ENCODE results near the gene FBXO21. TPM values are rescaled to one million over a fixed set of nuclear protein-coding genes. Genes with fewer than 3 reads are reported as not detected.

Gene FBXO21
- total and polyA plus RNA-seq, 2 experiments from 2014 or later, result 46.3 to 84.2 TPM

- no peak for ATAC-seq
- Histone ChIP-seq H3K27ac (ENCODE audit: low read depth) (no peak overlapping the region), H3K36me3 (ENCODE audit: insufficient read depth) (peaks cover 44% of the 10 kb centered on the region), H3K4me2 (no peak overlapping the region), H2AFZ (no peak overlapping the region), H3K79me2 (replicated peaks; ENCODE audit: insufficient read depth) (no peaks in the 10 kb centered on the region), H3K4me1 (ENCODE audit: insufficient read depth) (no peaks in the 10 kb centered on the region), H3K4me3 (no peak overlapping the region), H4K20me1 (replicated peaks; ENCODE audit: insufficient read depth) (peaks cover 4% of the 10 kb centered on the region; the same call in 1 of the 2 replicates), H3K27me3 (ENCODE audit: insufficient read depth) (no peaks in the 10 kb centered on the region), H3K9me2 (ENCODE audit: insufficient read depth) (no peaks in the 10 kb centered on the region), H3F3A (replicated peaks; ENCODE audit: low read depth) (no peaks in the 10 kb centered on the region)
- no peaks in the 10 kb centered on the region for H3K4me1 Mint-ChIP-seq
- no peak for TF ChIP-seq EZH2 (IDR thresholded peaks at IDR 0.05; ENCODE audit: low read depth, unreplicated experiment)
- no peak for TF ChIP-seq ZNF331 (CRISPR knock-in tag; IDR thresholded peaks at IDR 0.05; ENCODE audit: low read depth)
- TF ChIP-seq CTCF (conservative IDR thresholded peaks at IDR 0.05; ENCODE audit: low read depth in 2 of 2), result no peak
- TF ChIP-seq EZH2phosphoT487 (IDR thresholded peaks at IDR 0.05; ENCODE audit: unreplicated experiment), result no peak
- no peak for TF ChIP-seq POLR2AphosphoS5 (IDR thresholded peaks at IDR 0.05; ENCODE audit: low read depth)
- TF ChIP-seq CREB1 (CRISPR knock-in tag; IDR thresholded peaks at IDR 0.05; ENCODE audit: low read depth), result no peak
- no peak for TF ChIP-seq ZNF462 (CRISPR knock-in tag; IDR thresholded peaks at IDR 0.05)
- no peak for TF ChIP-seq STAT1 (IDR thresholded peaks at IDR 0.05; ENCODE audit: unreplicated experiment)
- TF ChIP-seq JUNB (IDR thresholded peaks at IDR 0.05; ENCODE audit: unreplicated experiment), result no peak
- TF ChIP-seq REST (IDR thresholded peaks at IDR 0.05; ENCODE audit: unreplicated experiment), result no peak
- no peak for TF ChIP-seq ZNF114 (CRISPR knock-in tag; IDR thresholded peaks at IDR 0.05)
- no peak for TF ChIP-seq NANOG (IDR thresholded peaks at IDR 0.05; ENCODE audit: borderline replicate concordance)
- TF ChIP-seq ETS1 (IDR thresholded peaks at IDR 0.05), result no peak
- H3K27me3 Mint-ChIP-seq (ENCODE audit: insufficient read depth, low read depth, poor library complexity), result peaks cover 9% of the 10 kb centered on the region
- no peak overlapping the region for H3K27ac Mint-ChIP-seq
- H3K9me3 Mint-ChIP-seq, result no peaks in the 10 kb centered on the region; the same call in 2 of the 3 replicates
- H3K36me3 Mint-ChIP-seq (ENCODE audit: low read depth), result peaks cover 93% of the 10 kb centered on the region
- no peak for DNase-seq (ENCODE audit: low spot score)
- H3K4me3 Mint-ChIP-seq, result no peak overlapping the region
These were observed 28.1 kb downstream of the FBXO21 start for GRCh38 chr12:117162167-117162539.
